ENCODE data around the gene LRRIQ3.
A peak's percentile ranks its signal among the peaks of the same experiment; 100 is the strongest.

Gene LRRIQ3

GRCh38 chr1:74197657-74198552, at the start of gene LRRIQ3, which contains the start of gene FPGT:
LRRIQ3 (minus strand) TSS chr1:74198176; CDS start chr1:74183684, 14,492 bp downstream.
FPGT (plus strand) TSS chr1:74198242; CDS start chr1:74198279, 37 bp downstream.
- peak within 1 kb of the TSS; percentile 96 for H3K27ac Mint-ChIP-seq
- H3K4me1 Mint-ChIP-seq, result peaks cover 29% of the 10 kb centered on the region
- H3K4me3 Mint-ChIP-seq, result peak within 1 kb of the TSS; percentile 96
- no peaks in the 10 kb centered on the region for H3K9me3 Mint-ChIP-seq
- H3K36me3 Mint-ChIP-seq, result peaks cover 2% of the 10 kb centered on the region
- no peaks in the 10 kb centered on the region for H3K27me3 Mint-ChIP-seq

GRCh38 chr1:74246315-74246714, 48.3 kb upstream of the LRRIQ3 start:
- Mint-ChIP-seq H3K4me1 (no peaks in the 10 kb centered on the region), H3K27me3 (no peaks in the 10 kb centered on the region), H3K4me3 (no peak overlapping the region), H3K9me3 (no peaks in the 10 kb centered on the region), H3K27ac (no peak overlapping the region), H3K36me3 (no peaks in the 10 kb centered on the region)

DNA sequence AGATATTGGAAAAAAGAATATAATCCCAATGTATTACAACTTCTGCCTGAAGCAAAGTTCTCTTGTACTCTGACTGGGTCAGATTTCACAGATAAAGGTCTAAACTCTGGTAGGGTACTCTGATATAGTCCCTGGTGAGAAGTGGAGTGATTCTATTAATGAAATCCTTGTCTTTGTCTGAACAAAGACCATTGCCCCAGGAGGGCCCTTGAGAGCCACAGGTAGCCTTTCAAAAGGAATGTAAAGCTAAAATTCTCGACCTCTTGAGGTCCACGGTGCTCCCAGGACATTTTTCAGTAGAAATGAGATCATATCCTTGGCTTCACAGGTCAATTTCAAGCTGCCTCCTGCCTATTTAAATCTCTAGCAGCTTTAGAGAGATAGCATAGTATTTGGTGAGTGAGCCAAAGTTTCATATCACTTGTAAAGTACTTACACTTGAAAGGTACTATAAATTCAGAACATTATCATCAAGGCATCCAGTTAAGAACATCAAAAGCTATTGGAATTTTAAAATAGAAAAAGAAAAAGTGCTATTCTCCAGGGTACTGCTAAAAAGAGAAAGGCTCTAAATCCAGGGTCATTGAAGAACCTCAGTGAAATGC, 47.3 kb upstream of the LRRIQ3 start:
- no peaks in the 10 kb centered on the region for H3K9me3 Mint-ChIP-seq
- H3K36me3 Mint-ChIP-seq, result no peaks in the 10 kb centered on the region
- no peaks in the 10 kb centered on the region for H3K27me3 Mint-ChIP-seq
- no peak overlapping the region for H3K4me3 Mint-ChIP-seq
- H3K4me1 Mint-ChIP-seq, result no peaks in the 10 kb centered on the region
- no peak overlapping the region for H3K27ac Mint-ChIP-seq

- no peak overlapping the region for H3K4me3 Mint-ChIP-seq
- H3K36me3 Mint-ChIP-seq, result peaks cover 1% of the 10 kb centered on the region
- no peaks in the 10 kb centered on the region for H3K4me1 Mint-ChIP-seq
- H3K27ac Mint-ChIP-seq, result no peak overlapping the region
- no peaks in the 10 kb centered on the region for H3K27me3 Mint-ChIP-seq
- H3K9me3 Mint-ChIP-seq, result peaks cover 12% of the 10 kb centered on the region
Observed at GRCh38 chr1:74237787-74238186, 39.8 kb upstream of the LRRIQ3 start.

DNA sequence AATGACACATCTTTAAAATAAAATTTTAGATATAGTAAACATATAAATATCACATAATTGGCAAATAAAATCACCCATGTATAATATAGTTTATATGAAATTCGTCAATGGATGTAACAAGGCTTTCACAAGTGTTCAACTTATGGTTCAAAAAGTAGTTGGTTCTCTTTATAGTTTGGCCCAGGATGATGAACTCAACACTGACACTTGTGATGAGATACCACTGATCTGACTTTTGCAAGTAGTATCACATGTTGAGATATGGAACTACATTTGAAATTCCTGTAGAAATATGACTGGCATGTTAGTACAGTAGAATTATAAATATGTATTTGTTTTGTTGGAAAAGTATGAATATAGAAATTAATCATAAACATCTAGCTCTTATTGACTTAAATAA, 39.1 kb upstream of the LRRIQ3 start:
- H3K27me3 Mint-ChIP-seq, result no peaks in the 10 kb centered on the region
- peaks cover 15% of the 10 kb centered on the region for H3K9me3 Mint-ChIP-seq
- no peaks in the 10 kb centered on the region for H3K4me1 Mint-ChIP-seq
- H3K27ac Mint-ChIP-seq, result no peak overlapping the region
- peaks cover 1% of the 10 kb centered on the region for H3K36me3 Mint-ChIP-seq
- H3K4me3 Mint-ChIP-seq, result no peak overlapping the region

DNA sequence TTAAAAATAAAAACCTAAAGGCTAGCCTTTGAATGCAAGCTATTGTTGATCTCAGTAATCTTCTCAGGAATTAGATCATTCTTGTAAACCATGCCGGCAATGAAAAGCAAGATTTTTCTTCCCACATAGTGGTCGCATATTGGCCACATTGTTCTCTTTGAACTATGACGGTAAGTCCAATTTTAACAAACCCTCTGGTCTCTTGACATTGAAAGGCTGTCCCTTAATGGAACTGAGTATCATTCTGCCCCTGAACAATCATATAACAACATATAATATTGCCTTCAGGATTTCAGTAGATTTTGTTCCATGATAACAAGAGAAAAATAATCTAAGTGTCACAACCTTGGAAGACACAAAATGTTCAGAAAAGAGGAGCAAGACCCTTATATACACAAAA, 38.5 kb upstream of the LRRIQ3 start:
- peaks cover 1% of the 10 kb centered on the region for H3K36me3 Mint-ChIP-seq

DNA sequence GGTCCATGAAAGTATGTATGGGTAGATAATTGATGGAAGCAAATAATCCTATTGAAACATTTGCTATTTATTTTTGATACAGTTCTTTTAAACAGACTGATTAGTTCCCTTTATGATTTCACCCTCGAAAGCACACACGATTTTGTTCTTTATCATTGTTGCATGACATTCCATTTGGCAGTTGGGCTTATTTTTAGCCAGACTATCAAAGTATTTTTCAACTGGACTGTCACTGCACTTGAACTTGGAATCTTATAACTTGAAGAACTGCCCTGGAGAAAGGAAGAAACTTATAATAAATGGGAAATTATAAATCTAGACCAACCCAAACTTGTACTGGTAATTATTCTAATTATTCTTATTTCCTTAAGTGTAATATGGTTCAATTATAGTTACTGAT, 37.2 kb upstream of the LRRIQ3 start, which contains the start of gene TNNI3K:
TSS of gene TNNI3K (plus strand) at position 235 of the 400 bp plus-strand sequence. CDS start at position 300, 65 bp downstream.
- H3K27me3 Mint-ChIP-seq, result no peaks in the 10 kb centered on the region

More for the DNA sequence above, 38.5 kb upstream of the LRRIQ3 start:
- Mint-ChIP-seq H3K4me1 (no peaks in the 10 kb centered on the region), H3K4me3 (no peak overlapping the region), H3K27me3 (no peaks in the 10 kb centered on the region), H3K27ac (no peak overlapping the region), H3K9me3 (peaks cover 17% of the 10 kb centered on the region)

GRCh38 chr1:74223453-74223852, 25.5 kb upstream of the LRRIQ3 start:
- Mint-ChIP-seq H3K36me3 (peaks cover 28% of the 10 kb centered on the region), H3K27me3 (no peaks in the 10 kb centered on the region), H3K27ac (no peak overlapping the region), H3K9me3 (peaks cover 45% of the 10 kb centered on the region), H3K4me3 (no peak overlapping the region), H3K4me1 (no peaks in the 10 kb centered on the region)

More for the DNA sequence above, 37.2 kb upstream of the LRRIQ3 start, which contains the start of gene TNNI3K:
- no peak within 1 kb of the TSS for H3K27ac Mint-ChIP-seq
- H3K36me3 Mint-ChIP-seq, result peaks cover 1% of the 10 kb centered on the region
- H3K4me1 Mint-ChIP-seq, result no peaks in the 10 kb centered on the region
- H3K9me3 Mint-ChIP-seq, result peaks cover 17% of the 10 kb centered on the region
- no peak within 1 kb of the TSS for H3K4me3 Mint-ChIP-seq

DNA sequence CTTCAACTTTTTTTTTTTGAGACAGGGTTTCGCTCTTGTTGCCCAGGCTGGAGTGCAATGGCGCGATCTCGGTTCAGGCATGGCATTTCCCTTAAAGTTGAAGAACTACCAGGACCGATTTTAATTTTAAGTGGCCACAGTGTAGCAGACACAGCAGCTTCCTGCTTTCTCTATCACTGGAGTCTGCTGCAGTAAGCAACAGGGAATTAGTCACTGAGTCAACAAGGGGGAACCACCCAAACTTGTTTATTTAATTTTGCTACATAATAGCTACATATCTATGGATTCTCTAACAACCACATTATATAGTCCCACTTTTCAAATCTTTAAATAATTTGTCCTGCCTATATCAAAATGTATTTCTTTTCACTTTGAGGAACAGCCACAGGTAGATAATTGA, 24.7 kb upstream of the LRRIQ3 start:
- no peak overlapping the region for H3K27ac Mint-ChIP-seq

GRCh38 chr1:74215229-74215628, 17.3 kb upstream of the LRRIQ3 start:
- no peaks in the 10 kb centered on the region for H3K4me1 Mint-ChIP-seq
- H3K4me3 Mint-ChIP-seq, result no peak overlapping the region
- no peaks in the 10 kb centered on the region for H3K27me3 Mint-ChIP-seq
- peaks cover 8% of the 10 kb centered on the region for H3K36me3 Mint-ChIP-seq
- no peak overlapping the region for H3K27ac Mint-ChIP-seq
- no peaks in the 10 kb centered on the region for H3K9me3 Mint-ChIP-seq

More for the DNA sequence above, 24.7 kb upstream of the LRRIQ3 start:
- Mint-ChIP-seq H3K36me3 (peaks cover 28% of the 10 kb centered on the region), H3K4me3 (no peak overlapping the region), H3K9me3 (peaks cover 45% of the 10 kb centered on the region), H3K4me1 (no peaks in the 10 kb centered on the region), H3K27me3 (no peaks in the 10 kb centered on the region)

GRCh38 chr1:74205266-74205665, 7.3 kb upstream of the LRRIQ3 start:
- Mint-ChIP-seq H3K4me3 (no peak overlapping the region), H3K36me3 (peaks cover 18% of the 10 kb centered on the region), H3K9me3 (no peaks in the 10 kb centered on the region), H3K27ac (no peak overlapping the region), H3K4me1 (peaks cover 3% of the 10 kb centered on the region), H3K27me3 (no peaks in the 10 kb centered on the region)

DNA sequence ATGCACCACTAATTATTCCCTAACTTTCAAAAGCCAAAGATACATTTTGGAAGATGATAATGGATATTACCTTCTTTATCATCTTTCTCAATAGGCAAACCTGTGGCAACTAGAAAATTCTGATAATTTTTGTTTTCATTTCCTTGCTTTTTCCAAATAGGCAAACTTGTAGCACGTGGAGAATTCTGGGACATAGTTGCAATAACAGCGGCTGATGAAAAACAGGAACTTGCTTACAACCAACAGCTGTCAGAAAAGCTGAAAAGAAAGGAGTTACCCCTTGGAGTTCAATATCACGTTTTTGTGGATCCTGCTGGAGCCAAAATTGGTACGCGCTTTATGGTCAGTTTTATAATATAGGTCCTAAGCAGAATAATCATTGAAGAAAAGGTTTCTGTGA, 1.5 kb upstream of the LRRIQ3 start:
- Mint-ChIP-seq H3K27me3 (no peaks in the 10 kb centered on the region), H3K4me1 (peaks cover 29% of the 10 kb centered on the region), H3K9me3 (no peaks in the 10 kb centered on the region), H3K27ac (no peak overlapping the region), H3K4me3 (no peak overlapping the region), H3K36me3 (peaks cover 6% of the 10 kb centered on the region)

GRCh38 chr1:74197255-74197654, 721 bp downstream of the LRRIQ3 start:
- peak overlapping the region; percentile 96 for H3K27ac Mint-ChIP-seq
- H3K36me3 Mint-ChIP-seq, result peaks cover 2% of the 10 kb centered on the region
- H3K4me3 Mint-ChIP-seq, result peak overlapping the region; percentile 96

DNA sequence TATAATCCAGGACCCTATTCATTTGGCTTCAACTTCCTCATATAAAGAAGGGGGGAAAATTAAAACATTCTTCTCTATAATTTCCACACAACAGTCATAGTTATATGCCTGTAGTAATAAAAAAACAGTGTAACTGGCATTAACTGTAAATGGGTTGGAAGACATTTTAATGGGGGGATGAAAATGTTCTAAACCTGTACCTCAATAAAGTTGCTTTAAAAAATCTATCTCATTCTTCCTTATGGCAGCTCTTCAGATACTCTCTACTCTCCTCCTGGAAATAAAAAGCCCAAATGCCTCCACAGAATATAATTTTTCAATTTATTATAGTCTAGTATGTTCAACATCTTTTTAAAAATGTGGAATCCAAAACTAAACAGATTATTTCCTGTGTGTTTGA, 2.6 kb downstream of the LRRIQ3 start:
- Mint-ChIP-seq H3K4me1 (peaks cover 29% of the 10 kb centered on the region), H3K27me3 (no peaks in the 10 kb centered on the region), H3K36me3 (peaks cover 4% of the 10 kb centered on the region), H3K9me3 (peaks cover 1% of the 10 kb centered on the region), H3K4me3 (no peak overlapping the region), H3K27ac (no peak overlapping the region)

More at GRCh38 chr1:74197255-74197654, 721 bp downstream of the LRRIQ3 start:
- Mint-ChIP-seq H3K9me3 (no peaks in the 10 kb centered on the region), H3K27me3 (no peaks in the 10 kb centered on the region), H3K4me1 (peaks cover 29% of the 10 kb centered on the region)

DNA sequence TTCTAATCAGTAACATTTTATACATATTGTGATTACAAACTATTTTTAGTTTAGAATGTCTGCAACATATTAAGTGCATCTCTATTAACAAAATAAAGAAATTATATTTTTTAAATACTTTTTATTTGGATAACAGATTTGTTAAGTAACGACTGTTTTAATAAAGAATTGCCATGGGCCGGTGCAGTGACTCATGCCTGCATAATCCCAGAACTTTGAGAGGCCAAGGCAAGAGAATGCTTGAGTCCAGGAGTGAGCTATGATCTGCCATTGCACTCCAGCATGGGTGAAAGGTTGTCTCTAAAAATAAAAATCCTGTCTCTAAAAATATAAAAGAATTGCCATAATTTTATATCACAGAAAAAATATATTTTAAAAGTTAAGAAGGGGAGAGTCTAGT, 4.1 kb downstream of the LRRIQ3 start:
- peaks cover 23% of the 10 kb centered on the region for H3K4me1 Mint-ChIP-seq
- peaks cover 7% of the 10 kb centered on the region for H3K9me3 Mint-ChIP-seq
- H3K36me3 Mint-ChIP-seq, result peaks cover 8% of the 10 kb centered on the region
- no peak overlapping the region for H3K27ac Mint-ChIP-seq
- H3K4me3 Mint-ChIP-seq, result no peak overlapping the region
- H3K27me3 Mint-ChIP-seq, result no peaks in the 10 kb centered on the region

DNA sequence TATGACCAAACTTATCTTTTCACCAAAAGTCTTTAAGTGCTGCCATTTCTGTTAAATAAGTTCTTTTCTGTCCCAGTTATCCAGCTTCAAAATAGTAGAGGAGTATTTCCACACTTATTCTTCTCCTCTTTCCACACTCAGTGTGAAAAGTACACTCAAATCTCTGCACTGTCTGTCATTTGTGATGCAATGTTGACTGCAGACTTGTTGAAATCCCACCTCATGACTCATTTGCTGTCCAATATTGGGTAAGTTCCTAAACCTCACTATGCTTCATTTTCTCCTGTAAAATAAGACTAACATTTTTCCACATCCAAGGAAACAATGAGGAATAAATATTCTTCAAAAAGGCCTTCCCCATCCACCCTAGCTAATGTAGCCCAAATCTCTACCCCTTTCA, 17.5 kb downstream of the LRRIQ3 start:
- peaks cover 8% of the 10 kb centered on the region for H3K36me3 Mint-ChIP-seq
- peaks cover 4% of the 10 kb centered on the region for H3K9me3 Mint-ChIP-seq
- no peaks in the 10 kb centered on the region for H3K27me3 Mint-ChIP-seq
- H3K4me1 Mint-ChIP-seq, result no peaks in the 10 kb centered on the region
- H3K27ac Mint-ChIP-seq, result no peak overlapping the region
- H3K4me3 Mint-ChIP-seq, result no peak overlapping the region
